Right lobe of liver (tissue), 4 donors: ENCODE measurements around the gene S1PR2.

ENCODE experiments used
- CTCF ChIP-seq, 4 donors: fragments of 200-600 bp in 3 of 4; fragments of 450-650 bp in 1 of 4; IDR thresholded peaks; one replicate each; pipeline versions ENCODE4 v1.5.1 to v1.8.0; 2016 to 2022; ENCODE audit warnings: antibody characterized with exemption in 4 of 4, mild to moderate bottlenecking in 2 of 4
- POLR2A ChIP-seq: fragments of 450-650 bp; IDR thresholded peaks from one replicate; pipeline ENCODE4 v1.6.1; 2017; ENCODE audit warnings: antibody characterized with exemption, mild to moderate bottlenecking
- donor health status: DM: no; HTN: no; CAD: no.
- donor health status: DM: no; HTN: no; CAD: no.
- donor health status: DM: no; HTN: yes; CAD: no.

- peak in 1 of 4 donors; percentile 9 for TF ChIP-seq CTCF (IDR thresholded peaks at IDR 0.05)
- no peak for TF ChIP-seq POLR2A
These were observed 814 bp downstream of the S1PR2 start for GRCh38 chr19:10230173-10230860.
